Measurements from ENCODE around the gene ZNF521.
"Not testable (repeated sequence)": the region's sequence is repeated elsewhere in the genome, so short reads cannot be mapped to it uniquely, and the experiment has no call there.

Gene ZNF521

GRCh38 chr18:25289001-25289631 lies 62.9 kb downstream of the ZNF521 start:
- DNase-seq (ENCODE audit: low spot score) (no peak), FAIRE-seq (no peak)

GRCh38 chr18:25288340-25288938 lies 63.5 kb downstream of the ZNF521 start:
- DNase-seq (ENCODE audit: low spot score): no peak
- FAIRE-seq: no peak

- DNase-seq (ENCODE audit: low spot score): no peak
- no peak for FAIRE-seq
Measured at GRCh38 chr18:25287106-25287505, 64.9 kb downstream of the ZNF521 start.

- no peak for DNase-seq (ENCODE audit: low spot score)
- no peak for FAIRE-seq
Measured at GRCh38 chr18:25284861-25285550, 67.0 kb downstream of the ZNF521 start.

- FAIRE-seq (no peak), DNase-seq (ENCODE audit: low spot score) (no peak)
Measured at GRCh38 chr18:25284281-25284680, 67.7 kb downstream of the ZNF521 start.

GRCh38 chr18:25283781-25284180 lies 68.2 kb downstream of the ZNF521 start:
- DNase-seq (ENCODE audit: low spot score) (no peak), FAIRE-seq (no peak)

GRCh38 chr18:25282896-25283703 lies 68.9 kb downstream of the ZNF521 start:
- DNase-seq (ENCODE audit: low spot score): no peak
- FAIRE-seq: no peak

- no peak for DNase-seq (ENCODE audit: low spot score)
- no peak for FAIRE-seq
Measured at GRCh38 chr18:25282282-25282681, 69.7 kb downstream of the ZNF521 start.

GRCh38 chr18:25281556-25281955 lies 70.4 kb downstream of the ZNF521 start:
- no peak for FAIRE-seq

GRCh38 chr18:25279961-25280360 lies 72.0 kb downstream of the ZNF521 start:
- DNase-seq (ENCODE audit: low spot score) (no peak), FAIRE-seq (no peak)

More at GRCh38 chr18:25281556-25281955, 70.4 kb downstream of the ZNF521 start:
- DNase-seq (ENCODE audit: low spot score): no peak

- no peak for FAIRE-seq
- no peak for DNase-seq (ENCODE audit: low spot score)
Measured at GRCh38 chr18:25279556-25279955, 72.4 kb downstream of the ZNF521 start.

- DNase-seq (ENCODE audit: low spot score) (no peak), FAIRE-seq (no peak)
Measured at GRCh38 chr18:25279133-25279532, 72.8 kb downstream of the ZNF521 start.

- FAIRE-seq (no peak), DNase-seq (ENCODE audit: low spot score) (no peak)
Measured at GRCh38 chr18:25278394-25278793, 73.6 kb downstream of the ZNF521 start.

GRCh38 chr18:25275412-25276001 lies 76.5 kb downstream of the ZNF521 start:
- no peak for DNase-seq (ENCODE audit: low spot score)
- no peak for FAIRE-seq

- DNase-seq (ENCODE audit: low spot score) (no peak), FAIRE-seq (no peak)
Measured at GRCh38 chr18:25274926-25275325, 77.0 kb downstream of the ZNF521 start.

GRCh38 chr18:25266931-25267527 lies 84.9 kb downstream of the ZNF521 start:
- not testable (repeated sequence) for DNase-seq (ENCODE audit: low spot score); FAIRE-seq

GRCh38 chr18:25262920-25263319 lies 89.0 kb downstream of the ZNF521 start:
- FAIRE-seq: no peak

GRCh38 chr18:25261768-25262167 lies 90.2 kb downstream of the ZNF521 start:
- FAIRE-seq: no peak
- no peak for DNase-seq (ENCODE audit: low spot score)

More at GRCh38 chr18:25262920-25263319, 89.0 kb downstream of the ZNF521 start:
- no peak for DNase-seq (ENCODE audit: low spot score)

GRCh38 chr18:25256439-25256838 lies 95.5 kb downstream of the ZNF521 start:
- DNase-seq (ENCODE audit: low spot score): no peak
- no peak for FAIRE-seq

GRCh38 chr18:25253779-25254178 lies 98.2 kb downstream of the ZNF521 start:
- FAIRE-seq (no peak), DNase-seq (ENCODE audit: low spot score) (no peak)

- DNase-seq (ENCODE audit: low spot score): no peak
Measured at GRCh38 chr18:25253136-25253535, 98.8 kb downstream of the ZNF521 start.

More at GRCh38 chr18:25253136-25253535, 98.8 kb downstream of the ZNF521 start:
- no peak for FAIRE-seq
